ENCODE data around the gene ACVR2A.

Gene ACVR2A

GRCh38 chr2:147855316-147855715 is 10.5 kb downstream of the ACVR2A start:
- no peak for DNase-seq (ENCODE audit: low spot score)

- no peak for DNase-seq (ENCODE audit: low spot score)
These were observed 11.1 kb downstream of the ACVR2A start for GRCh38 chr2:147855977-147856376.

- DNase-seq (ENCODE audit: low spot score) = no peak
These were observed 15.2 kb downstream of the ACVR2A start for GRCh38 chr2:147860009-147860408.

DNA sequence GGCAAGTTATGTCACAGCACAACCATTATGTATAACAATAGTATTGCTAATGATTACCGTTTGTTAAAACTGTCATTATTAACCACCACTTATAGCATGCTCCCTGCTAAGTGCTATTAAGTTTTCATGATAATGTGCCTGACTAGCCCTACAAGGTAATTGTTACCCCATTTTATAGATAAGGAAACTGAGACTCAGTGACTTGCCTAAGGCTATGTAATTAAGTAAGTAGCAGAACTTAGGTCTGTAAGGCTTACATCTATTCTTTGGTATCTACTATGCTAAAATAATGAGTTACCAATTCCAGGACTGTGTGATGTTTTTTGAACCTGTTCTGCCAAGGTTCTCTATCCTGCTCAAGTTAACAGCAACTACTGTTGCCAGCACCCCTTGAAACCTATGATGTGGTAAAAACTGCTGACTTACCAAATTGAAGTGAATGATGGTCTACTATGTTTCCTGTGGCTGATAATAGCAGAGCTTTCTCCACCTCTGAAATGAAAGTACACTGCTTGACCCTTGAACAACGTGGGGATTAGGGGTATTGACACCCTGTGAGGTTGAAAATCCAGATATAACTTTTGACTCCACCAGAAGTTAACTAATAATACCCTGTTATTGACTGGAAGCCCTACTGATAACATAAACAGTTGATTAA is 18.2 kb downstream of the ACVR2A start:
- DNase-seq (ENCODE audit: low spot score) = peak; percentile 8

DNA sequence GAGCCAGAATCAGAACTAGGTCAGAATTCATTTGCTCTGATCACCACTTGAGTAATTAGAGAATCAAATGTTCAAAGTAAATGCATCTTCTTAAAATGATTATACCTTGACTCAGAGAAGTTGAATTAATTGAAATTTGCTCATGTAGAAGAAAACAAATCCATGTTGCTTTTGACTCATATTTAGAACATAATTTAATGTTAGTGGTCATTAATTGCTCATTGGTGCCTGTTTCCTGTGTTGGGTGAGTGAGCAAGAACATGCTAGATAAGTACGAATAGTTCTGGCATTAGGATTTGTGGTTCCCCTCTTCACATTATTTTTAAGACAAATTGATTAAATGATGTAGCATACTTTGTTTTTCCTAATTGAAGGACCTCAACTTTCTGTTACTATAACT is 19.0 kb downstream of the ACVR2A start:
- no peak for DNase-seq (ENCODE audit: low spot score)

DNA sequence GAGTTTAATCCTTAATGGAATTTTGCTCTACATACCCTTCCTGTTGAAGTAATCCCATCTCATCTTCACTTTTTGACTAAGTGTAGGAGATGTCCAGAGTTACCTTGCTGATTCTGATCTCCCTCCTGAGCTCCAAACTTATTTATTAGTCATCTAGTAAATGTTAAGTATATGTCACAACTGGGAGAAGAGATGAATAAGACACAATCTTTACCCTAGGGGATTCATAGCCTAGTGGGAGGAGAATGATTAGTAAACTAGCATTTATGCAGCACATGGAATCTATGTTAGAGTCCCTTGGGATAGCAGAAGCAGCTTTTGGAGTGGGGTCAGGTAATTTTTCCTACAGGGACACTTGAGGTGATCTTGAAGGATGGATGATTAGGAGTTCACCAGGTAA is 20.7 kb downstream of the ACVR2A start:
- DNase-seq (ENCODE audit: low spot score) = no peak

DNA sequence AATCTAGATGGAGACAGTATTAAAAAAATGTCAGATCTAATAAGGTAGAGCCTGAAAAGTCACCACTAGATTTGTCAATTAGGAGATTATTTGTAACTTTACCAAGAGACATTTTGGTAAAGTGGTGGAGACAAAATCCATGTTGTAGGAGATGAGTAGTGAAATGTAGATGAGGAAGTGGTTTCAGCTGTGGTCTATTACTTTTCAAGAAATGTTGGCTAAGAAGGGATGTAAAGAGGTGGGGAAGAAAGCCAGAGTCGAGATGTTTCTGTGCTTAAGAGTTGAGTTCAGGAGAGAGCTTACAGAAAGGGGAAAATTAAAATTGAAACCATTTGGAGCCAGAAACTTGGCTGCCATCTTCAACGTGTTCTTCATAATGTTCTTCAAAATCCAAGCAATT is 22.2 kb downstream of the ACVR2A start:
- no peak for DNase-seq (ENCODE audit: low spot score)

DNA sequence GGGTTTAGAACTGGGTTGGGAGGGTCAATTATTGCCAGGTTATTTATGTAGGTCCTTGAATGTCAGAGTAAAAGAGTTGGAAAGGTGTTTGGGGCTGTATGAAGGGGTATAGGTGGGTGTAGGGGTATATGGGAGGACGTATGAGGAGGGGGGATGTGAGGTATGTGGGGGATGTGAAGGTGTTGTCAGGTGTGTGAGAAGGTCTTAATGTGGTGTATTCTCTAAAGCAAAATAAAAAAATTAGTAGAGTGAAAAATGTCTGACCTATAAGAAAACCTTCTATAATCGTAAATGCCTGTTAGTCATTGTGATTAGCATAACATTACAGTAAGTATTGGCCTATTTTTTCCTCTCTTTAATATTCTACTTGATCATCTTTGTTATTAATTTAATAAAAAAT is 25.1 kb downstream of the ACVR2A start:
- no peak for DNase-seq (ENCODE audit: low spot score)

DNA sequence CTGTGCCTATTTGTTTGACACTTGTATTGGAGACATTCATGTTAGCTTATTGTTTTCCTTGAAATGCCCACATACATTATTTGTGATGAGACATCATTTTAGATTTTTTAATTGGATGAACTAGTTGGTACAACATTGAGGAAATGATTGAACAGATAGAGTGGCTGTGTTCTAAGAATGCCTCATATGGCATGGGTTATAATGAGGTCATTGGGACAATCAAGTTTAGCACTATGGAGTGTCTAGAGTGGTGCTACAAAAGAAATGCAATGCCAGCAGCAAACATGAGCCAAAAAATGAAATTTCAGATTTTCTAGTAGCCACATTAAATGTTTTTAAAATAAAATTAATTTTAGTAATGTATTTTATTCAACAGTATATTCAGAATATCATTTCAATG is 28.1 kb downstream of the ACVR2A start:
- no peak for DNase-seq (ENCODE audit: low spot score)

DNA sequence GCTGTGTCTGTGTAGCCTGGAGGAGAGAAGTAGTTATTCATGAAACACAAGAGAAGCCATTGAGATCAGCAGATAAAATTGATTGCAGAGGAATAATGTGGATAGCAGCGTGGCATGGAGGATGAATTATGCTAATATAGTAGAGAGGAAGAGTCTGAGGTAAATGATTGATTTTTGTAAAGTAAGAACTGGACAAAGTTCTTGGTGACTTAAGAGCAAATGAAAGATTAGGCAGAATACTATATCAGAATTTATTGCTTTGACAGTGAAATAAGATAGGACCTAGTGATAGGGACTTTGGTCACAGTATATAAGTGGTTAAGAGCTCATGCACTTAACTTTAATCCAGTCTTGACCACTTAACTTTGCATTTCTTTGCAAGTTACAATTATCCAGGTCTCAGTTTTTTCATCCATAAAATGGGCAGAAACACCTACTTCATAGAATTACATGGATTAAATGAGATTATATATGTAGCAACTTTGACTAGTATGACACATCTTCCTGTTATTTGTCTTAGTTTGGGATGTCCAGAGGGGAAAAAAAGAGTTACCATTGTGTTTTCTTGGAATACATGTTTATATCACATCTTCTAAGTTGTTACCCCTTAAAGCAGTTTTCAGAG is 29.1 kb downstream of the ACVR2A start:
- DNase-seq (ENCODE audit: low spot score) = no peak

DNA sequence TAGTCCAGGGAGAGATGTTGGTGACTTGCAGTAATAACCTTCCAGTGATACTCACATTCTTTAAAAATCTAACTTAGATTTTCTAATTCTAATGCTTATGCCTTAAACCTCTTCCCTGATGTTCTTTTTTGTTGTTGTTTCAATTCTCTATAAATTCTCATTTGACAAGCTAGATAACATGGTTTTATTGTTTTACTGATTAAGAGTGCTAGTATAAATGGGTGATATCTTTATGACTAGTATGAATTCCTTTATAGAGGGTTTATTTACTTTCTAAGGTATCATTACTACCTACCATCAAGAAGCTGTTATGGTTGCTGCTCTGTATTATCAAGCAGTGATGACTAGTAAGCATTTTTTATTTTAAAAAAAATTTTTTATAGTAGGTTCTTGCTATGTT is 35.0 kb downstream of the ACVR2A start:
- DNase-seq (ENCODE audit: low spot score) = no peak

GRCh38 chr2:147882631-147883030 is 37.8 kb downstream of the ACVR2A start:
- DNase-seq (ENCODE audit: low spot score) = no peak

DNA sequence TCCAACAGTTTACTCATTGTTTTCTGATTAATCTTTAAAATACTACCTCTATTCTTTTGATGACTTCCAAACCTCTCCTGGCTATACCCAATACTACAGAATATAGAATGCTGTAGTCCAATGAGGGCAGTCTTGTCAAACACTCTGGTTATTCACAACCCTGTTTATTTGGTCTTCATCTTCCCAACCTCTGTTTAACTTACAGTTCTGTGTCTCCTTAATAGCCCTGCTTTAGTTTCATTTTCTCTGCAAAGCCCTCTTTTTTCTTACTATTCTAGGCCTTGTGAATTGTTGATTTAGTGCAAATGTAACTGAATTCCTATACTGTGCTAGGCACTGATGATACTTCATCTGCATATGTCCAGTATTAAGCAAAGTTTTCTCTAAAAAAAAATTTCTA is 40.0 kb downstream of the ACVR2A start:
- DNase-seq (ENCODE audit: low spot score) = no peak

DNA sequence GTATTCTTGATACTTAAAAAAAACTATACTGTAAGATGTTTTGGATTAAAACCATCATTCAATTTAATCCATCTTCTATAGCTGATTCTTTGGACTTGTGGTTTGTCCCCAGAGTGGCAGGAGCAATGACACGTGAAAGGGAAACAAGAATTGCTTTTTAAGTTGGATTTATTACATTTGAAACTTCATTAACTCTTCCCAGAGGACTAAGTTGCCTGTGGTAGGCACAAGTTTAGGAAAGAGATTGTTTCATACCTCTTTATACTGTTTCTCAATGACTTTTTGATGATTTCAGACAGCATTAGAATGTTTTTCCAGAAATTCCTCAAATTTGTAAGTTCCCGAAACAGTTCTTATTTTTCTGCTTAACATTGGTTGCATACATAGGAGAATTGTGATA is 41.3 kb downstream of the ACVR2A start:
- DNase-seq (ENCODE audit: low spot score) = no peak

- no peak for DNase-seq (ENCODE audit: low spot score)
These were observed 43.9 kb downstream of the ACVR2A start for GRCh38 chr2:147888680-147889079.

- DNase-seq (ENCODE audit: low spot score) = no peak
These were observed 59.2 kb downstream of the ACVR2A start for GRCh38 chr2:147904051-147904450.

- DNase-seq (ENCODE audit: low spot score) = no peak
These were observed 64.3 kb downstream of the ACVR2A start for GRCh38 chr2:147909178-147909577.

DNA sequence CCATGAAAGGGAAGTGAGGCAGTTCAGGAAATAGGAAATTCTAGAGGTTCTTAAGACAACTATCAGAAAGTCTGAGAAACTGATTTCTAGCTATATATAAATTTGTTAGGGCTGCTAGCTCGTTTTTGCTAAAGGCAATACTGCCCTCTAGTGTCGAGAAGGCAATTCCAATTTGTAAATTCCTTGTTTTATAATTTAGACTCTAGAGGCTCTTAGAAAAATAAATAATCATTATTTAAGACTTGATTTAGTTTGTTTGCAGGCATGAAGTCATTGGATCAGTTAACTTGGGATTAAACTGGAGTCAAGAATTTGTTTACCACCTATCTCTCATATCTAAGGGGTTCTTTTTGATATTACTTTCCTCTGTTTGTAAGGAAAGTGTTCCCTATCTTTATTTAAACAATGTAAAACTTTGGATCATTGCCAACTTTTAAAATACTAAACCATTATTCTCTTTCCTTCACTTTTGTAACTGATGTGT is 66.2 kb downstream of the ACVR2A start:
- peak; percentile 72 for DNase-seq (ENCODE audit: low spot score)

DNA sequence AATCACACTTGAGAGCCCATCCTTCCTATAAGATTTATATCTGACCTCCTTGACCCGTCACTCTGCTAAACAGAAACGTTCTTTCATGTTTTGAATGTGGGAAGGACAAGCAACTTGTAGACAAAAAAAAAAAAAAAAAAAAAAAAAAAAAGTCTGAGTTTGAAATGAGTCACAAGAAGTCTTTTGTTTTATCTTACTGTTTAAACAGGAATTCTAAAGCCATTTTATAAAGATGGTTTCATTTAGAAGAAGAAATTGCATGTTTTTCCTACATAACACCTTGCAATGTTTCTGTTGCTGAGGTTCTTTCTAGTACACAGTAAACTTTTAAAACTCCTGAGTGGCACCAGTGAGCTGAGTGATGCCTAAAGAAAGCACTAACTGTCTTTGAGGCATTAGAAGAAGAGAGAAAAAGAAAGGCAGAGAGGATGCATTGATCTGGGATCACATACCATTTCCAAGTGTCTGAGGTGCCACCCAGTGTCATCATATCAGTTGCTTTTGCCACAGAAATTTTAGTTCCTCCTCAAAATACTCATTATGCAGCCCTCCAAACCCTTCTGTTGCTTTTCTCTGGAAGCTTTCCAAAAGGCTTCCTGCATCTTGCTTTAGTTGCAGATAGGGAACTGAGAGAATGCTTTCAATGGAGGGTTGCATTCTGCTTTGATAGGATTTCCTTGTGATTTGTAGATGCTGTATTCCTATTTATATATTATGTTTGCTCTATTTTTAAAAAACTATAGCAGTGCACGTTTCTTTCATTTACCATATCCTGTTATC is 69.1 kb downstream of the ACVR2A start:
- no peak for DNase-seq (ENCODE audit: low spot score)

GRCh38 chr2:147916067-147916466 is 71.2 kb downstream of the ACVR2A start:
- DNase-seq (ENCODE audit: low spot score) = no peak

DNA sequence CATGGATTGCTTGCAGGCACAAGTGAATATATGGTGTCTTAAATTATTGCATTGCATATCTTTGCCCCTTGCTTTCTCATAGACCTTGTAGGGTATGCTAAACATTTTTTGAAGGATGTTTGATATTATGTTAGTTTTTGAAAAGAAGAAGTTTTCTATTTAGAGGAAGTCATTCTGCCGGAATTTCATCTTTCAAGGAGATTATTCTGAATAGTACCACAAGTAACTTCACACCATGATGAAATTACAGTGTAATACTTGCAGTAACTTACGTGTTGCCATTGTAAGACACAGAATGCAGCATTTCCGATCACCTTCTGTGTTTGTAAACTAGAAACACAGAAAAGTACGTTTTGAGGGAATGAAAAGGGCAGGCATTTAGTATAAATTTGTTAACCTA is 71.9 kb downstream of the ACVR2A start:
- DNase-seq (ENCODE audit: low spot score) = no peak

GRCh38 chr2:147917161-147917560 is 72.3 kb downstream of the ACVR2A start:
- DNase-seq (ENCODE audit: low spot score) = no peak

DNA sequence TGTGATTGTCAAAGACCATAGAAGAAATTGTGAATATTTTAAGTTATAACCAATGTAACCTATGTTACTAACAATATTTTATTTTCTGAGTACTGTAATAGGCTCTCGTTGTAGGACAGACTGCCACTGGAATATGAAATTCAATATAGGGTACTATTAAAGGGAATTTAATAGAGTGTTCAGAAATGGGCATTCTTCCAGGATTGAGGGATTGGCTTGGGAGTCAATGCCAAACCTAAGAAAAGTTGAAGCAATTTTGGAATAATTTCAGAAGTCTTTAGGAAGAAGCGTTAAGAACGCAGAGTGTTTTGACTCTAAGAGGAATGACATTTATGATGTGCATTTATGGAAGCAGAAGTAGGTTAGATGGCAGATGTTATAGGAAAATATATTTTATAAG is 79.0 kb downstream of the ACVR2A start:
- DNase-seq (ENCODE audit: low spot score) = no peak
